Stomach (tissue), 9 donors: ENCODE results near the gene LGALS1. TPM values are rescaled to one million over a fixed set of nuclear protein-coding genes. Genes with fewer than 3 reads are reported as not detected.

ENCODE experiments used
- DNase-seq, 2 donors: peaks; one replicate each; pipeline versions ENCODE4 v3.0.0 to v3.0.0-alpha.2; 2013 to 2019
- H3K27ac ChIP-seq, 5 donors: fragments of 200-600 bp in 4 of 5; sonication (generic) in 4 of 5; one replicate each; pipeline ENCODE4 v1.5.1; 2013 to 2019; ENCODE audit warnings: mild to moderate bottlenecking in 1 of 5, moderate library complexity in 1 of 5
- H3K27me3 ChIP-seq, 3 donors: fragments of 200-600 bp; sonication (generic); one replicate each; pipeline ENCODE4 v1.5.1; 2017 to 2019; ENCODE audit warnings: mixed run types in 1 of 3
- H3K36me3 ChIP-seq, 4 donors: fragments of 200-600 bp; sonication (generic); 1 replicate in 3 of 4; 2 replicates in 1 of 4; pipeline ENCODE4 v1.5.1; 2016 to 2019
- H3K4me1 ChIP-seq, 4 donors: fragments of 200-600 bp; sonication (generic); one replicate each; pipeline ENCODE4 v1.5.1; 2016 to 2019
- H3K4me3 ChIP-seq, 4 donors: fragments of 200-600 bp; sonication (generic) in 3 of 4; one replicate each; pipeline ENCODE4 v1.5.1; 2016 to 2019; ENCODE audit warnings: mild to moderate bottlenecking in 1 of 4
- H3K9me3 ChIP-seq, 4 donors: fragments of 200-600 bp; sonication (generic); one replicate each; pipeline ENCODE4 v1.5.1; 2016 to 2019
- CTCF ChIP-seq, 7 experiments: fragments of 450-650 bp in 4 of 7; fragments of 200-600 bp in 3 of 7; sonication (generic) in 3 of 7; IDR thresholded peaks; one replicate each; pipeline ENCODE4 v1.5.1; 2016 to 2019; ENCODE audit warnings: antibody characterized with exemption in 7 of 7, control low read depth in 2 of 7, mild to moderate bottlenecking in 1 of 7
- EP300 ChIP-seq: sonication (generic); formaldehyde crosslinking; IDR thresholded peaks from one replicate; pipeline ENCODE4 v1.6.1; 2017; ENCODE audit warnings: antibody characterized with exemption
- POLR2A ChIP-seq, 4 donors: fragments of 450-650 bp; IDR thresholded peaks; one replicate each; pipeline ENCODE4 v1.6.1; 2016; ENCODE audit warnings: antibody characterized with exemption in 4 of 4, control low read depth in 2 of 4, mild to moderate bottlenecking in 1 of 4, moderate library complexity in 1 of 4
- POLR2AphosphoS5 ChIP-seq, 3 donors: sonication (generic); formaldehyde crosslinking; IDR thresholded peaks; one replicate each; pipeline ENCODE4 v1.6.1; 2016; ENCODE audit warnings: antibody characterized with exemption in 3 of 3
- WGBS, 5 donors: extraction: QIAGEN DNeasy Blood & Tissue Kit in 3 of 5; methylation state at CpG; one replicate each; pipeline versions ENCODE4 v1.1.5 to v1.1.7; 2013 to 2018; 5-methylcytosine and 5-hydroxymethylcytosine counted together
- intact Hi-C: fragments of 100-400 bp; cut with DNase I; formaldehyde crosslinking; loops from one replicate; pipeline ENCODE4 v1.15.1; 2023; ENCODE audit warnings: low total_unique reads
- polyA plus RNA-seq, 3 donors: library from polyadenylated mRNA; stranded (reverse); fragments of 200-250 nt; gene quantifications; one replicate each; pipeline ENCODE4 v1.2.3, GENCODE V29; 2013
- total RNA-seq, 5 donors: library from RNA; depleted of rRNA; stranded (reverse); fragments of >200 nt; gene quantifications; one replicate each; pipeline versions ENCODE4 v1.1.0 to v1.2.3, GENCODE V29; 2014 to 2016
- donor health status: healthy with polysubstance abuse.
- donor health status: Bipolar disorder and iron deficiency.
- donor health status: healthy.

Gene LGALS1
- total and polyA plus RNA-seq, 8 donors = 235 to 1,435 (median 475) TPM

GRCh38 chr22:37681556-37682049, 6.2 kb downstream of the LGALS1 start:
- 11 to 20% (median 18%) methylated on average over 5 to 6 of the region's 6 CpGs for WGBS, 5 donors
- Histone ChIP-seq H3K27ac (peak overlapping the region in 1 of 5 donors; percentile 15), H3K27me3 (no peaks in the 10 kb centered on the region), H3K4me3 (no peak overlapping the region), H3K9me3 (no peaks in the 10 kb centered on the region), H3K36me3 (peaks cover 3 to 21% (median 10%) of the 10 kb centered on the region in 4 donors), H3K4me1 (peaks cover 24 to 48% (median 40%) of the 10 kb centered on the region in 4 donors)
- peak; percentile 83 to 92 for DNase-seq
- intact Hi-C loops = loop anchor here (5.0 kb wide), 1 partner anchor 39 kb away; no protein-coding TSS in a partner anchor
- peak in 5 of 7 experiments; percentile 82 to 90 (median 85) for TF ChIP-seq CTCF (IDR thresholded peaks at IDR 0.05)
- no peak for TF ChIP-seq EP300
- TF ChIP-seq POLR2AphosphoS5 (IDR thresholded peaks at IDR 0.05) = peak in 1 of 3 donors; percentile 52
- no peak for TF ChIP-seq POLR2A (IDR thresholded peaks at IDR 0.05)

DNA sequence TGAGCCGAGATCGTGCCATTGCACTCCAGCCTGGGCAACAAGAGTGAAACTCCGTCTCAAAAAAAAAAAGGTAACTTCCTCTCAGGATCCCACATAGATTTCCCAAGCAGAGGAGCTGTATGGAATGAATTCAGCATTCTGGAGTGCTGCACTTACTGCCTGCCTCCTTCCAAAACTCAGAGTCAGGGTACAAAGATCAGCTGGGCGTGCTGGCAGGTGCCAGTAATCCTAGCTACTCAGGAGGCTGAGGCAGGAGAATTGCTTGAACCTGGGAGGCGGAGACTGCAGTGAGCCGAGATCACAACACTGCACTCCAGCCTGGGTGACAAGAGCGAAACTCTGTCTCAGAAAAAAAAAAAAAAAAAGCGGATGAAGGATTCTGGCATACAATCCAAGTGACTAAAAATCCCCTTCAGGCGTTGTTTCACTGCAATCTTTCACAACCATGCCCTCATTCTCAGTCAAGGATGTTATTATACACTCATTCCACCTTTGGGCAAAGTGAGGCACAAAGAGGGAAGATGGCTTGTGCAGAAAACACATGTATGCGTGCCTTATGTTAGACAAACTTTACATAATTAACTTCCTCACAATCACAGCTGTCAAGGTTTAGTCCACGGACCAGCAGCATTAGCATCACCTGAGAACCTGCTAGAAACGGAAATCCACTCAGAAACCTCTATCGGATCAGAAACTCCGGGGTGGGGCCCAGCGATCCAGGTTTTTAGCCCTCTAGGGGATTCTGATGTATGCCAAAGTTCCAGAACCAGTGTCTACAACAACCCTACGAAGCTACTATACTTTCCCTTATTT, 9.6 kb downstream of the LGALS1 start:
- Histone ChIP-seq H3K27ac (peak overlapping the region in 1 of 5 donors; percentile 20), H3K36me3 (peaks cover 12 to 26% (median 23%) of the 10 kb centered on the region in 4 donors), H3K4me1 (peaks cover 31 to 49% (median 48%) of the 10 kb centered on the region in 4 donors), H3K27me3 (no peaks in the 10 kb centered on the region), H3K4me3 (no peak overlapping the region), H3K9me3 (no peaks in the 10 kb centered on the region)
- 64 to 70% (median 65%) methylated on average over 14 to 16 of the region's 16 CpGs for WGBS, 5 donors
- DNase-seq = no peak
- TF ChIP-seq EP300 (no peak), POLR2A (IDR thresholded peaks at IDR 0.05) (no peak), CTCF (IDR thresholded peaks at IDR 0.05) (no peak), POLR2AphosphoS5 (IDR thresholded peaks at IDR 0.05) (no peak)
- intact Hi-C loops = loop anchor here (5.0 kb wide), 1 partner anchor 43 kb away; no protein-coding TSS in a partner anchor

- H3K27ac ChIP-seq = peak within 1 kb of the TSS; percentile 72 to 92 (median 90)
- peak within 1 kb of the TSS; percentile 85 to 99 (median 96) for H3K4me3 ChIP-seq
- H3K4me1 ChIP-seq = peaks cover 27 to 46% (median 42%) of the 10 kb centered on the region in 4 donors
- TF ChIP-seq CTCF (IDR thresholded peaks at IDR 0.05) = peak in 1 of 7 experiments; percentile 36
- no peak for TF ChIP-seq EP300
- peak; percentile 60 to 90 (median 68) for TF ChIP-seq POLR2AphosphoS5 (IDR thresholded peaks at IDR 0.05)
- no peak for TF ChIP-seq POLR2A (IDR thresholded peaks at IDR 0.05)
- peaks cover 25 to 36% (median 35%) of the 10 kb centered on the region in 4 donors for H3K36me3 ChIP-seq
- intact Hi-C loops = no loop called here
- WGBS, 5 donors = 2 to 3% (median 3%) methylated on average over 45 to 62 of the region's 62 CpGs
- no peaks in the 10 kb centered on the region for H3K27me3 ChIP-seq
- peak; percentile 85 to 95 for DNase-seq
- H3K9me3 ChIP-seq = no peaks in the 10 kb centered on the region
These were observed 10.9 kb downstream of the LGALS1 start, which contains the start of gene NOL12 for GRCh38 chr22:37686002-37686982. Gene NOL12, plus strand, starts transcription at chr22:37686343. Its CDS starts 50 bp downstream, at chr22:37686393.
